Renal cortex interstitium (tissue), 11 donors: ENCODE data around the gene GRK2. TPM values are rescaled to one million over a fixed set of nuclear protein-coding genes. Genes with fewer than 3 reads are reported as not detected.

Experiments
- DNase-seq, 11 donors: peaks; one replicate each; pipeline ENCODE4 v3.0.0-alpha.2; 2013; ENCODE audit warnings: low read depth in 9 of 11, low spot score in 4 of 11; ENCODE audit errors: extremely low read depth in 1 of 11
- polyA plus RNA-seq, 3 donors: library from polyadenylated mRNA; unstranded; fragments of 120-200 nt; gene quantifications; one replicate each; pipeline ENCODE4 v1.2.1, GENCODE V29; 2013; ENCODE audit not compliant: insufficient read length in 3 of 3

The GRK2 gene
- polyA plus RNA-seq, 3 donors, result 52.3 to 67.2 (median 56.8) TPM

GRCh38 chr11:67248653-67249052, 17.6 kb upstream of the GRK2 start:
- DNase-seq, result peak in 1 of 11 donors; percentile 17

- DNase-seq, result no peak
These were observed 15.9 kb upstream of the GRK2 start for GRCh38 chr11:67250059-67251043.

GRCh38 chr11:67251841-67252240, 14.4 kb upstream of the GRK2 start:
- no peak for DNase-seq

GRCh38 chr11:67252831-67253239, 13.4 kb upstream of the GRK2 start:
- no peak for DNase-seq

GRCh38 chr11:67253872-67254624, 12.2 kb upstream of the GRK2 start:
- DNase-seq, result peak in 1 of 11 donors; percentile 43

GRCh38 chr11:67254798-67255197, 11.5 kb upstream of the GRK2 start:
- DNase-seq, result no peak

- no peak for DNase-seq
These were observed 10.9 kb upstream of the GRK2 start for GRCh38 chr11:67255353-67255752.

GRCh38 chr11:67255864-67256263, 10.4 kb upstream of the GRK2 start:
- no peak for DNase-seq

GRCh38 chr11:67256477-67257135, 9.7 kb upstream of the GRK2 start:
- no peak for DNase-seq

- no peak for DNase-seq
These were observed 5.9 kb upstream of the GRK2 start for GRCh38 chr11:67260406-67260805.

GRCh38 chr11:67260885-67261639, 5.2 kb upstream of the GRK2 start:
- DNase-seq, result peak in 1 of 11 donors; percentile 40

- no peak for DNase-seq
These were observed 4.7 kb upstream of the GRK2 start for GRCh38 chr11:67261640-67261945.

- no peak for DNase-seq
These were observed 4.2 kb upstream of the GRK2 start for GRCh38 chr11:67261946-67262681.

- DNase-seq, result peak in 4 of 11 donors; percentile 60 to 71 (median 66)
These were observed 3.3 kb upstream of the GRK2 start for GRCh38 chr11:67262731-67263675.

- no peak for DNase-seq
These were observed 2.0 kb upstream of the GRK2 start for GRCh38 chr11:67264260-67264659.

GRCh38 chr11:67264877-67265632, 1.2 kb upstream of the GRK2 start:
- DNase-seq, result no peak
